ENCODE measurements around the gene OASL.
A peak's percentile ranks its signal among the peaks of the same experiment; 100 is the strongest.

DNA sequence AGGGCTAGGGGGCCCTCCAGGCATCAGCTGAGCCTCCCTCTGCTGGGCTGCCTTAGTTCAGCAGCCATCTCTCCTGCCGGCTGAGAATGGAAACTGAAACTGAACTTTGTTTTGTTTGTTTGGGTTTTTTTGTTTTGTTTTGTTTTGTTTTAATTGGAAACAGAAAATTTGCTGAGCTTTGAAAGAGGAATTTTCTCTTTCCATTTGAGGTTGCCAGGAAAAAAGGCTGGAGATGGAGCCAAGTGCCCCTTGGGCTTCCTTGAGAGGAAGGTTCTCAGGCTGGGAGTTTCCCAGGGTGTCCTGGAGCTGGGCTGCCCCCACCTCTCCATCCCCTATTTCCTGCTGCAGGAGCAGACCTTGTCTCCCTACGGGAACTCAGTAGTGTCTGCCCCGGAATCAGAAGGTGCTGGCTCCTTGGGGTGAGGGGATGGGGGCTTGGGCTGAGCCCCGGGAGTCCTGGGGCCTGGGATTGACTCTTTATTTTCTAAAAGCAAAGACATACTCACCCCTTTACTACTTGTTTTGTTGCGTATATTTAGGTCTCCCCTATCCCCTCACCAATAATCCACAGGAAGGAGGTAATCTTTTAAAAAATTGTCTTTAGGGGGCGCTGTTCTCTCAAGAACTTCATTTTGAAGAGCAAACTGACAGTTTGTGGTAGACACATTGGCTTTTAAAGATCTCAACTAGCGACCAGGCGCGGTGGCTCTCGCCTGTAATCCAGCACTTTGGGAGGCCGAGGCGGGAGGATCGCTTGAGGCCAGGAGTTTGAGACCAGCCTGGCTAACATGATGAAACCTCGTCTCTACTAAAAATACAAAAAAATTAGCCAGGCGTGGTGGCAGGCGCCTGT is 21.3 kb upstream of the OASL start:
- TF ChIP-seq POLR2A (IDR thresholded peaks at IDR 0.05) (no peak), POLR2AphosphoS5 (IDR thresholded peaks at IDR 0.05) (peak in 2 of 3 donors; percentile 34 to 36)
- TF ChIP-seq, protein P1, sequence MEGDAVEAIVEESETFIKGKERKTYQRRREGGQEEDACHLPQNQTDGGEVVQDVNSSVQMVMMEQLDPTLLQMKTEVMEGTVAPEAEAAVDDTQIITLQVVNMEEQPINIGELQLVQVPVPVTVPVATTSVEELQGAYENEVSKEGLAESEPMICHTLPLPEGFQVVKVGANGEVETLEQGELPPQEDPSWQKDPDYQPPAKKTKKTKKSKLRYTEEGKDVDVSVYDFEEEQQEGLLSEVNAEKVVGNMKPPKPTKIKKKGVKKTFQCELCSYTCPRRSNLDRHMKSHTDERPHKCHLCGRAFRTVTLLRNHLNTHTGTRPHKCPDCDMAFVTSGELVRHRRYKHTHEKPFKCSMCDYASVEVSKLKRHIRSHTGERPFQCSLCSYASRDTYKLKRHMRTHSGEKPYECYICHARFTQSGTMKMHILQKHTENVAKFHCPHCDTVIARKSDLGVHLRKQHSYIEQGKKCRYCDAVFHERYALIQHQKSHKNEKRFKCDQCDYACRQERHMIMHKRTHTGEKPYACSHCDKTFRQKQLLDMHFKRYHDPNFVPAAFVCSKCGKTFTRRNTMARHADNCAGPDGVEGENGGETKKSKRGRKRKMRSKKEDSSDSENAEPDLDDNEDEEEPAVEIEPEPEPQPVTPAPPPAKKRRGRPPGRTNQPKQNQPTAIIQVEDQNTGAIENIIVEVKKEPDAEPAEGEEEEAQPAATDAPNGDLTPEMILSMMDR (IDR thresholded peaks at IDR 0.05 in 8 of 11, conservative IDR thresholded peaks at IDR 0.05 in 3 of 11), result peak in 10 of 11 experiments; percentile 47 to 80 (median 70)

Data from spleen (tissue), 7 donors.